IPS-20b (cell line): Measurements from ENCODE around the gene TAS2R30.

Experiments
- H3K27ac ChIP-seq: one replicate; pipeline ENCODE4 v1.5.1; 2013; ENCODE audit warnings: low read length
- H3K27me3 ChIP-seq: 2 replicates; pipeline ENCODE4 v1.6.1; 2013; ENCODE audit warnings: mild to moderate bottlenecking, low read length, inconsistent platforms; ENCODE audit not compliant: insufficient read depth
- H3K36me3 ChIP-seq: 2 replicates; pipeline ENCODE4 v1.6.1; 2013; ENCODE audit warnings: low read depth, mild to moderate bottlenecking, inconsistent platforms, low read length, moderate library complexity; ENCODE audit not compliant: insufficient read depth
- H3K4me1 ChIP-seq: 2 replicates; pipeline ENCODE4 v1.6.1; 2013; ENCODE audit warnings: mild to moderate bottlenecking, control low read depth, inconsistent platforms, low read length, moderate library complexity; ENCODE audit not compliant: insufficient read depth
- H3K4me3 ChIP-seq: 2 replicates; pipeline ENCODE4 v1.5.1; 2013; ENCODE audit warnings: mild to moderate bottlenecking, low read length, inconsistent platforms
- H3K9ac ChIP-seq: 2 replicates; pipeline ENCODE4 v1.6.1; 2013; ENCODE audit warnings: low read depth, mild to moderate bottlenecking, inconsistent platforms, low read length, moderate library complexity
- H3K9me3 ChIP-seq: 2 replicates; pipeline ENCODE4 v1.6.1; 2013; ENCODE audit warnings: mild to moderate bottlenecking, low read depth, low read length, inconsistent platforms; ENCODE audit not compliant: insufficient read depth

TAS2R30 gene

DNA sequence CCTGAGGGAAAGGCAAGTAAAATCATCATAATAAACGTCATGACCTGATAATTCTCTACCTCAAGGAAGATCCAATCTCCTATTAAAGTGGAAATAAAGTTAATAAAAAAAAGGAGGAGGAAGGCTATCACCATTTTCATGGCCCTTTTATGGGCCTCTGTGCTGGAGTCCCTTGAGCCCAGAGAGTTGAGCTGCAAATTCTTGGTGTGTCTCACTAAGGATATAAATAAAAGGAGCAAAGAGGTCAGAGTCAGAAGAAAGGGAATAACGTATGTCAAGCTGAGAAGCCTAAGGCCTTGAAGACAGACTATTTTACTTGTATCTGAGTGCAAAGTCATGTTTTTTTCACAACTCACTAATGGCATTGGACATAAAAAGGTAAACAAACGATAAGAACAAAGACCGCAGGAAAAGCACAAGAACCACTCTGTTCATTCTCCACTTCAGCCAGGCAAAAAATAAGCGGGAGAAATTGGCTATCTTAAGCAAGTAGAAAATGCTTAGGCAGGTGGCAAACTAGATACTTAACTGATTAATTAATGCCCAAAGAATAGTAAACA lies 24.5 kb upstream of the TAS2R30 start:
- no peaks in the 10 kb centered on the region for H3K9me3 ChIP-seq
- no peaks in the 10 kb centered on the region; the same call in 1 of the 2 replicates for H3K4me1 ChIP-seq
- no peaks in the 10 kb centered on the region for H3K27me3 ChIP-seq
- H3K4me3 ChIP-seq: no peak overlapping the region
- no peak overlapping the region for H3K27ac ChIP-seq
- H3K9ac ChIP-seq: no peak overlapping the region
- H3K36me3 ChIP-seq: peaks cover 25% of the 10 kb centered on the region

GRCh38 chr12:11154400-11154925 lies 20.0 kb upstream of the TAS2R30 start:
- Histone ChIP-seq H3K9ac (no peak overlapping the region), H3K36me3 (peaks cover 5% of the 10 kb centered on the region; the same call in 1 of the 2 replicates), H3K27ac (no peak overlapping the region), H3K27me3 (no peaks in the 10 kb centered on the region), H3K9me3 (no peaks in the 10 kb centered on the region; the same call in 1 of the 2 replicates), H3K4me3 (no peak overlapping the region), H3K4me1 (peaks cover 6% of the 10 kb centered on the region; the same call in 1 of the 2 replicates)

DNA sequence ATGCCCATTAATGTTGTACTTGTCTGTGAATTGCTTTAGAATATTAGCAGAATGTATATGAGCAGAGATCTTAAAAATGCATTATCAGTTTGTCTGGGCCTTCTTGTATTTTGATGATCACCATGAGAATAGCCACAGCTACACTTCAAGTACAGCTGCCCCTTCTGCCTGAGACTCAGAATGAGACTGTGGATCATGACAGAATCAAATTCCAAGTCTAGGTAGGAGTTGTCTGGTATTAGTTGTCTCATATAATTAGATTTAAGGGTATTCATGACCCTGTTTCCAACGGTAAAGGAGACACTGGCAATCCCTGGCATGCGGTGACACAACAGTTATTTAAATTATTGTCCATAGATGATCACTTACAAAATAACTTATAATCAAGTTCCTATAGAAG lies 18.3 kb upstream of the TAS2R30 start:
- Histone ChIP-seq H3K4me3 (no peak overlapping the region), H3K27ac (no peak overlapping the region), H3K36me3 (peaks cover 5% of the 10 kb centered on the region; the same call in 1 of the 2 replicates), H3K4me1 (peaks cover 6% of the 10 kb centered on the region; the same call in 1 of the 2 replicates), H3K27me3 (no peaks in the 10 kb centered on the region), H3K9me3 (no peaks in the 10 kb centered on the region; the same call in 1 of the 2 replicates), H3K9ac (no peak overlapping the region)

DNA sequence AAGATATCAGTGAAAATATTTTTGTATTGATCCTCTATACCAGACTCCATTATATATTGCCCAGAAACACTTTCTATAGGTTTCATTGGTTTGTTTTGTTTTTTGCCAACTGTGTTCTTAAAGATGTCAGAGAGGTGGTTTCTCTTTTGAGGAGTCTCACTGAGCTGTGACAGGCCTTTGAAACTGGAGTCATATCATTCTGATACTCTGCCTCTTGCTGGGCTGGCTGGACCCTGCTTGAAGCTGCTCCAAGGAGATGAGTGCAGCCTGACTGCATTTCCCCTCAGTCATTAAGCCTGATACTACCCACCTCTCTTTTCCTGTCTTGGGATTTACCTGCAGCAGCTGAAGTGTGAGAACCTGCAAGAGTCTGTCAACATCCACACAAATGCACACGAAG lies 16.4 kb upstream of the TAS2R30 start:
- peaks cover 6% of the 10 kb centered on the region; the same call in 1 of the 2 replicates for H3K4me1 ChIP-seq
- no peak overlapping the region for H3K4me3 ChIP-seq
- no peaks in the 10 kb centered on the region; the same call in 1 of the 2 replicates for H3K9me3 ChIP-seq
- no peak overlapping the region for H3K27ac ChIP-seq
- H3K36me3 ChIP-seq: peaks cover 5% of the 10 kb centered on the region; the same call in 1 of the 2 replicates
- H3K9ac ChIP-seq: no peak overlapping the region
- H3K27me3 ChIP-seq: no peaks in the 10 kb centered on the region

DNA sequence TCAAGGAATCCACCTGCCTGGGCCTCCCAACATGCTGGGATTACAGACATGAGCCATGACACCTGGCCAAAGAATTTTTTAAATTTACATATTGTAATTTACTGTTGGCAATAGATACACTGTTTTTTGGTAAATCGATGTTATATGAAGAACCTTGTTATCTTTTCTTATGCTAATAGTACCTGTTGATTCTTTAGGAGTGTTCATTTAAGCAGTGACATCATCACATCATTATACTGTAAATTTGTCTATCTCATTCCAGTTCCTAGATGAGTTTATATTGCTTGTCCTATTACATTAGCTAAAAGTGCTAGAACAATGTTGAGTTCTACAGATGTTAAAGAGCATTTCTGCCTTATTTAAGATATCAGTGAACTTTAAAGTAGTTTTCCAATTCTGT lies 13.0 kb upstream of the TAS2R30 start:
- Histone ChIP-seq H3K27me3 (no peaks in the 10 kb centered on the region), H3K4me3 (no peak overlapping the region), H3K27ac (no peak overlapping the region), H3K9ac (no peak overlapping the region), H3K36me3 (peaks cover 5% of the 10 kb centered on the region; the same call in 1 of the 2 replicates), H3K4me1 (no peaks in the 10 kb centered on the region; the same call in 1 of the 2 replicates), H3K9me3 (peaks cover 13% of the 10 kb centered on the region; the same call in 1 of the 2 replicates)

DNA sequence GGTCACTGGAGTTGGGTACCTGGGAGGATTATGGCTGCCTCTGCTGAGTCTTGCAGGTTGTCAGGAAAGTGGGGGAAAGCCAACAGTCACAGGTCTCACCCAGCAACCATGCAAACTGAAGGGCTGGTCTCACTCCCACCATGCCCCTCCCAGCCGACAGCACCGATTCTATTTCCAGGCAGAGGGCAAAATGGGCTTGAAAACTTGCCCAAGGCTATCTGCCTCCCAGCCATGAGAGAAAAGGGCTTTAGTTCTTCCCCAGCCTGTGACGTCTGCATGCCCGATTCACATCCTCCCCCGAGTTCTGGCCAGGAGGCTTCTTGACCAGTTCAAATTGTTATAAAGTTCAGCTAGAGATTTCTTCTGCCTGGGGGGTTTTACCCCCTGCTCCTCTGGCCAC lies 9.9 kb upstream of the TAS2R30 start:
- H3K4me1 ChIP-seq: no peaks in the 10 kb centered on the region
- no peaks in the 10 kb centered on the region for H3K27me3 ChIP-seq
- H3K4me3 ChIP-seq: no peak overlapping the region
- H3K9me3 ChIP-seq: peaks cover 13% of the 10 kb centered on the region; the same call in 1 of the 2 replicates
- H3K36me3 ChIP-seq: peaks cover 8% of the 10 kb centered on the region; the same call in 1 of the 2 replicates
- H3K27ac ChIP-seq: no peak overlapping the region
- no peak overlapping the region for H3K9ac ChIP-seq

GRCh38 chr12:11143352-11143751 lies 8.9 kb upstream of the TAS2R30 start:
- no peaks in the 10 kb centered on the region for H3K4me1 ChIP-seq
- H3K36me3 ChIP-seq: peaks cover 8% of the 10 kb centered on the region; the same call in 1 of the 2 replicates
- H3K4me3 ChIP-seq: no peak overlapping the region
- no peak overlapping the region for H3K9ac ChIP-seq
- H3K27ac ChIP-seq: no peak overlapping the region
- H3K27me3 ChIP-seq: no peaks in the 10 kb centered on the region
- H3K9me3 ChIP-seq: peaks cover 13% of the 10 kb centered on the region; the same call in 1 of the 2 replicates

- H3K36me3 ChIP-seq: peaks cover 8% of the 10 kb centered on the region; the same call in 1 of the 2 replicates
- no peak overlapping the region for H3K27ac ChIP-seq
- no peaks in the 10 kb centered on the region for H3K9me3 ChIP-seq
- H3K9ac ChIP-seq: no peak overlapping the region
- H3K27me3 ChIP-seq: no peaks in the 10 kb centered on the region
- no peaks in the 10 kb centered on the region for H3K4me1 ChIP-seq
- H3K4me3 ChIP-seq: no peak overlapping the region
Measured at GRCh38 chr12:11136075-11136474, 1.6 kb upstream of the TAS2R30 start.

DNA sequence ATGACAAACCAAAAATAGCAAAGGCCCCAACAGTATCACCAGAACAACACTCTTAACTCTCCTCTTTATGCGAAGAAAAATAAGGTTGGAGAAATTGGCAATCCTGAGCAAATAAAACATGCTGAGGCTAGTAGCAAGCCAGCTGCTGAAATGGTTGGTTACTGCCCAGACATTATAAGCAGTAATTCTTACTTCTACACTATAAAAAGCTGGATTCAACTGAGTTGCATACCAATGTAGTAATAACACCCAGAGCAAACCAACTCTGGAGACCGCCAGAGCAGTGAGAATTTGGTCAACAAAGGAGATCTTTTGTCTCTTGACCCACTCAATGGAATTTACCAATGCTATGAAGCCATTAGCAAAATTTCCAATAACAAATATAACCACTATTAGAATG lies 628 bp downstream of the TAS2R30 start:
- no peak overlapping the region for H3K9ac ChIP-seq
- no peaks in the 10 kb centered on the region for H3K4me1 ChIP-seq
- H3K9me3 ChIP-seq: no peaks in the 10 kb centered on the region
- H3K36me3 ChIP-seq: no peaks in the 10 kb centered on the region
- no peak overlapping the region for H3K4me3 ChIP-seq
- H3K27ac ChIP-seq: no peak overlapping the region
- H3K27me3 ChIP-seq: no peaks in the 10 kb centered on the region

DNA sequence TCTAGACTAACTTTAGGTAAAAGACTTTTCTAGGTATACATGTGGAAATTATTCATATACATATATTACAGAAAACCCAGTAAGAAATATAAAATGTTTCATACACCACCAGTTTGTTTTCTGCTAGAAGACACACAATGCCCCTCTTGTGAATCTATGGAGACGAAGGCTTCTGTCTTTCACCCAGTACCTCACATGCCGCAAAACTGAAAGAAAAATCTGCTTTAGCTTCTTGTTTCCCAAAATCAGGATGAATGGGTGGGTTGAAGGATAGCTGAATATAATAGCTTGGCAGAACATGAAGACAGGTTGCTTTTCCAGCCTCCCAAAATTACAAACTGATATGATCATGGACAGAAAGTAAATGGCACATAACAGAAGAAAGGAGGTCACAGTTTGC lies 1.3 kb downstream of the TAS2R30 start:
- H3K4me1 ChIP-seq: no peaks in the 10 kb centered on the region
- no peak overlapping the region for H3K4me3 ChIP-seq
- H3K9me3 ChIP-seq: no peaks in the 10 kb centered on the region

DNA sequence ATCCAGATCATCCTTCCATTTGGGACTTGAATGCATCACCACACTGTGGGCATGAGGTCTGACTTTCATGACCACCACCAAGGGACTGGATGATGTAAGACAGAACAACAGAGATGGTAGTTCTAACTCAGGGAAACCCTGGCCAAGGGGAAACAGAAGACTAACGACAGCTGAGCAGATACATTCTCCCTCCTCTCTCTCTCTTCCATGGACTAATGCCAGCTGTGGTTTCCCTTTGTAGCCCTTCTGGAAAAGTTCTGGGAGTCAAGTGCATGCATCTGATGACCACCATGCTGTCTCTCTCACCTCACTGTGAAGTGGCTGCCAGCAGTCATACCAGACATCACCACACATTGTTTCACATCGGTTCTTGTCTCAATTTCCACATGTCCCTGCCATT lies 3.4 kb downstream of the TAS2R30 start:
- Histone ChIP-seq H3K9ac (no peak overlapping the region), H3K27me3 (no peaks in the 10 kb centered on the region), H3K9me3 (no peaks in the 10 kb centered on the region), H3K27ac (no peak overlapping the region), H3K4me1 (no peaks in the 10 kb centered on the region), H3K36me3 (no peaks in the 10 kb centered on the region), H3K4me3 (no peak overlapping the region)

More for the DNA sequence above, 1.3 kb downstream of the TAS2R30 start:
- no peaks in the 10 kb centered on the region for H3K27me3 ChIP-seq
- no peak overlapping the region for H3K27ac ChIP-seq
- H3K36me3 ChIP-seq: no peaks in the 10 kb centered on the region
- no peak overlapping the region for H3K9ac ChIP-seq

GRCh38 chr12:11130382-11130781 lies 4.1 kb downstream of the TAS2R30 start:
- Histone ChIP-seq H3K9me3 (no peaks in the 10 kb centered on the region), H3K36me3 (no peaks in the 10 kb centered on the region), H3K9ac (no peak overlapping the region), H3K4me3 (no peak overlapping the region), H3K27ac (no peak overlapping the region), H3K4me1 (no peaks in the 10 kb centered on the region), H3K27me3 (no peaks in the 10 kb centered on the region)
